OCI-LY1 (cell line): Measurements from ENCODE around the gene SMIM1.

Experiments used
- EZH2 ChIP-seq: fragments of 200-600 bp; sonication (generic), shearing (Covaris generic); IDR thresholded peaks from 2 replicates; pipeline ENCODE4 v1.8.0; 2017; ENCODE audit warnings: borderline replicate concordance, mixed run types, mild to moderate bottlenecking, antibody characterized with exemption, low read length, moderate library complexity, mixed read lengths
- TF ChIP-seq, protein P1 (sequence below): fragments of 200-600 bp; sonication (generic), shearing (Covaris generic); IDR thresholded peaks from 2 replicates; pipeline ENCODE4 v1.5.1; 2017; ENCODE audit warnings: mild to moderate bottlenecking, antibody characterized with exemption, low read length, moderate library complexity, mixed read lengths

DNA sequence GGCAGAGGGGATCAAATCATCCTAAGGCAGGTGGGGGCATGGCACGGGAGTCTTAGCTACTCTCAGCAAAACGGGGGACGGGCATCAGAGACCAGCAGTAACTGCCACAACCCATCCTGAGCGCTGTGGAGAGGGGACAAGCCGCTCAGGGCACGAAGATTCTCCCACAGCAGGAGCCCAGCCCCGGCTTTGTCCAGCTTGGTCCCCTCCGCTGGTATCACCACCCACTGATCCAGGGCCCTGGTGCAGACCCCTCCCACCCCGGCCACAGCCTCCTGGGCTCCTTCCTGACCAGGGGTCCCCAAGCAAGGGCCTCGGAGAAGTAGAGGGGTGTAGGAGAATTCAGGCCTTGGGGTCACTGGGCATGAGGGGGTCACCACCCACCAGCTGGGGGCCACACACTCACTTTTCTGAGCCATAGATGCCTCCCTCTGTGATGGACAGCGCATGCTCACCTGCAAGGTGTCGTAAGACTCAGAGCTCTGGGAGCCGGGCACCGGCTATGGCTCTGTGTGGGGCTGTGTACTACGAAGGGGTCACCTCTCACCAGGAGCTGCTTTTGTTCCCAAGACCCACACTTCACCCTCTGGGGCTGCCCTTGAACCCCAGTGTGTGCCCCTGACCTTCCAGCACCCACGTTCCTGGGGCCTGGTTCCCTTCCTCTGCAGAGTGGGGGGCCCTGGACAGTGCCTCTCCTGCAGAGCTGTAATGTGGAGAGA is 2.3 kb upstream of the SMIM1 start:
- TF ChIP-seq, protein P1, sequence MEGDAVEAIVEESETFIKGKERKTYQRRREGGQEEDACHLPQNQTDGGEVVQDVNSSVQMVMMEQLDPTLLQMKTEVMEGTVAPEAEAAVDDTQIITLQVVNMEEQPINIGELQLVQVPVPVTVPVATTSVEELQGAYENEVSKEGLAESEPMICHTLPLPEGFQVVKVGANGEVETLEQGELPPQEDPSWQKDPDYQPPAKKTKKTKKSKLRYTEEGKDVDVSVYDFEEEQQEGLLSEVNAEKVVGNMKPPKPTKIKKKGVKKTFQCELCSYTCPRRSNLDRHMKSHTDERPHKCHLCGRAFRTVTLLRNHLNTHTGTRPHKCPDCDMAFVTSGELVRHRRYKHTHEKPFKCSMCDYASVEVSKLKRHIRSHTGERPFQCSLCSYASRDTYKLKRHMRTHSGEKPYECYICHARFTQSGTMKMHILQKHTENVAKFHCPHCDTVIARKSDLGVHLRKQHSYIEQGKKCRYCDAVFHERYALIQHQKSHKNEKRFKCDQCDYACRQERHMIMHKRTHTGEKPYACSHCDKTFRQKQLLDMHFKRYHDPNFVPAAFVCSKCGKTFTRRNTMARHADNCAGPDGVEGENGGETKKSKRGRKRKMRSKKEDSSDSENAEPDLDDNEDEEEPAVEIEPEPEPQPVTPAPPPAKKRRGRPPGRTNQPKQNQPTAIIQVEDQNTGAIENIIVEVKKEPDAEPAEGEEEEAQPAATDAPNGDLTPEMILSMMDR: no peak
- TF ChIP-seq EZH2: no peak
